ENCODE results near the gene EGLN1.
A peak's percentile ranks its signal among the peaks of the same experiment; 100 is the strongest.

Gene EGLN1

GRCh38 chr1:231334952-231335351 is 87.1 kb downstream of the EGLN1 start:
- TF ChIP-seq, protein P1, sequence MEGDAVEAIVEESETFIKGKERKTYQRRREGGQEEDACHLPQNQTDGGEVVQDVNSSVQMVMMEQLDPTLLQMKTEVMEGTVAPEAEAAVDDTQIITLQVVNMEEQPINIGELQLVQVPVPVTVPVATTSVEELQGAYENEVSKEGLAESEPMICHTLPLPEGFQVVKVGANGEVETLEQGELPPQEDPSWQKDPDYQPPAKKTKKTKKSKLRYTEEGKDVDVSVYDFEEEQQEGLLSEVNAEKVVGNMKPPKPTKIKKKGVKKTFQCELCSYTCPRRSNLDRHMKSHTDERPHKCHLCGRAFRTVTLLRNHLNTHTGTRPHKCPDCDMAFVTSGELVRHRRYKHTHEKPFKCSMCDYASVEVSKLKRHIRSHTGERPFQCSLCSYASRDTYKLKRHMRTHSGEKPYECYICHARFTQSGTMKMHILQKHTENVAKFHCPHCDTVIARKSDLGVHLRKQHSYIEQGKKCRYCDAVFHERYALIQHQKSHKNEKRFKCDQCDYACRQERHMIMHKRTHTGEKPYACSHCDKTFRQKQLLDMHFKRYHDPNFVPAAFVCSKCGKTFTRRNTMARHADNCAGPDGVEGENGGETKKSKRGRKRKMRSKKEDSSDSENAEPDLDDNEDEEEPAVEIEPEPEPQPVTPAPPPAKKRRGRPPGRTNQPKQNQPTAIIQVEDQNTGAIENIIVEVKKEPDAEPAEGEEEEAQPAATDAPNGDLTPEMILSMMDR (IDR thresholded peaks at IDR 0.05; ENCODE audit: low read depth, low read length) = no peak
- Histone ChIP-seq H3K4me1 (no peaks in the 10 kb centered on the region), H3K36me3 (no peaks in the 10 kb centered on the region), H3K27me3 (no peaks in the 10 kb centered on the region), H3K4me3 (ENCODE audit: low read depth, low read length) (peak overlapping the region; percentile 91), H3K9me3 (no peaks in the 10 kb centered on the region)
- no peak for DNase-seq

GRCh38 chr1:231334079-231334666 is 87.9 kb downstream of the EGLN1 start:
- Histone ChIP-seq H3K4me1 (no peaks in the 10 kb centered on the region), H3K4me3 (ENCODE audit: low read depth, low read length) (peak overlapping the region; percentile 91), H3K27me3 (no peaks in the 10 kb centered on the region), H3K36me3 (no peaks in the 10 kb centered on the region), H3K9me3 (no peaks in the 10 kb centered on the region)
- TF ChIP-seq, protein P1 (IDR thresholded peaks at IDR 0.05; ENCODE audit: low read depth, low read length) = no peak
- no peak for DNase-seq

DNA sequence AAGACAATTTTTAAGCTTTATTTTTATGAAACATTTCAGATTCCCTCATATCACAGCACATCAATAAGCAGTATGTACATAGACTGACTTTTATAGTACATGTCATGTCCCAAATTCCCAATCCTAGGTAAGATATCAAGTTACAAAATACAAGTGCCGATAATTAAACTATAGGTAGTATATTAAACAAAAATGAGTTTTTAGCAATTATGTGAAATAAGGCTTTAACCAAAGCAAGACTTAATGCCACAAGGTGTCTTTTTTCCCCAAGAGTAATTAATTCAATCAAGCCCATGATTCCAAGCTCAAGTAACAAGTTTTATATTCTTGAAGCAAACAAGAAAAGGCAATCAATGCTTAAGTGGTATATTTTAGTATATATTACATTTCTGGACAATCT is 89.3 kb downstream of the EGLN1 start:
- Histone ChIP-seq H3K36me3 (no peaks in the 10 kb centered on the region), H3K27me3 (no peaks in the 10 kb centered on the region), H3K9me3 (no peaks in the 10 kb centered on the region), H3K4me3 (ENCODE audit: low read depth, low read length) (no peak overlapping the region), H3K4me1 (no peaks in the 10 kb centered on the region)
- DNase-seq = no peak
- TF ChIP-seq, protein P1 (IDR thresholded peaks at IDR 0.05; ENCODE audit: low read depth, low read length) = no peak

DNA sequence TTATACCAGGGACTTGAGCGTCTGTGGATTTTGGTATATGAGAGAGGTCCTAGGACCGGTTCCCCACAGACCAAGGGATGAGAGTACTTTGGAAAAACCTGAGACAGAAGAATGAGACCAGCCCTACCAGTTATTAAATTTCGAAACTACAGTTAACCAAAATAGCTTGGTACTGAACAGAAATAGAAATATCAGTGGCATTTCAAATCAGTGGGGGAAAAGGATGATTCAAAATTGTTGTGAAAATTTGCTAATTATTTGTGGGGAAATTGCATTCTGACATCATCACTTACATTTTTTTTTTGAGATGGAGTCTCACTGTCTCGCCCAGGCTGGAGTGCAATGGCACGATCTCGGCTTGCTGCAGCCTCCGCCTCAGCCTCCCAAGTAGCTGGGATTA is 92.6 kb downstream of the EGLN1 start:
- DNase-seq = no peak
- Histone ChIP-seq H3K4me1 (no peaks in the 10 kb centered on the region), H3K27me3 (no peaks in the 10 kb centered on the region), H3K36me3 (no peaks in the 10 kb centered on the region), H3K9me3 (no peaks in the 10 kb centered on the region), H3K4me3 (ENCODE audit: low read depth, low read length) (no peak overlapping the region)
- TF ChIP-seq, protein P1 (IDR thresholded peaks at IDR 0.05; ENCODE audit: low read depth, low read length) = no peak

DNA sequence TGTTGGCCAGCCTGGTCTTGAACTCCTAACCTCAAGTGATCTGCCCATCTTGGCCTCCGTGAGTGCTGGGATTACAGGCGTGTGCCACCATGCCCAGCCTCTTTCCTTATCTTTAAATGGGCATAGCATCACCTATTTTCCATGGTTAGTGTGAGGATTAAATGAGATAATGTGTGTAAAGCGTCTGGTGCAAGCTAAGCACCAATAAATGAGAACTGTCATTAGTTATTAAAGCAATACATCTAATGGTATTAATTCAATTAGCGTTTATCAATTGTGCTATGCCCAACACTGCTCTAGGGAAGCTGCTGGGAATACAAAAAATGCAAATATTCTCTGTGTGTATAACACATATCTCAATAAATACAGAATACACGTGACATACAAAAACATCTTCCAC is 94.5 kb downstream of the EGLN1 start:
- H3K4me3 ChIP-seq (ENCODE audit: low read depth, low read length) = no peak overlapping the region
- no peaks in the 10 kb centered on the region for H3K36me3 ChIP-seq
- no peak for DNase-seq
- TF ChIP-seq, protein P1 (IDR thresholded peaks at IDR 0.05; ENCODE audit: low read depth, low read length) = no peak
- no peaks in the 10 kb centered on the region for H3K4me1 ChIP-seq
- no peaks in the 10 kb centered on the region for H3K9me3 ChIP-seq
- H3K27me3 ChIP-seq = no peaks in the 10 kb centered on the region

DNA sequence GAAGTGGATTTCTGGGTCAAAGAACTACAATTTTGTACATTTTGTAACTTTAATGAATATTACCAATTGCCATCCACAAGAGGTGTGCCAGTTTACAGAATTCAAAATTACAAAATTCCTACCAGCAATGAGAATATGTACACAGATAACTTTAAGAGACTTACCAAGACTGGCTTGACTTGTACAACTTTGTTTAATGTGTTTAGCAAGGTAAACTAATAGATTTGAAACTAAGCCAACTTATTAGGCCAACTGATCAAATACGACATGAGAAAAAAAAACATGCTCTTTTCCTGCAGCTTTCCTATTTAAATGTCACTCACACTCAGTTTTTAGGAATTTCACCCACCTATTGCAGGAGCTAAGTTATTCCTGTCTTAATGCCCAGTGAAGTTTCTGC is 95.8 kb downstream of the EGLN1 start:
- no peaks in the 10 kb centered on the region for H3K27me3 ChIP-seq
- no peaks in the 10 kb centered on the region for H3K4me1 ChIP-seq
- no peaks in the 10 kb centered on the region for H3K9me3 ChIP-seq
- no peak overlapping the region for H3K4me3 ChIP-seq (ENCODE audit: low read depth, low read length)
- TF ChIP-seq, protein P1 (IDR thresholded peaks at IDR 0.05; ENCODE audit: low read depth, low read length) = no peak
- H3K36me3 ChIP-seq = no peaks in the 10 kb centered on the region
- DNase-seq = no peak

All from BE2C (cell line).